Mucosa of descending colon (tissue), 3 donors: ENCODE measurements around the gene TIMP3. TPM values are rescaled to one million over a fixed set of nuclear protein-coding genes. Genes with fewer than 3 reads are reported as not detected.

Experiments
- ATAC-seq: fragments of 200-7000 bp; cut with Tn5 transposase; one replicate; pipeline ENCODE4 v1.9.1; 2020; ENCODE audit warnings: mild to moderate bottlenecking, moderate library complexity
- DNase-seq, 3 donors: peaks; one replicate each; pipeline ENCODE4 v3.0.0-alpha.2; 2020
- H3K36me3 ChIP-seq: fragments of 200-600 bp; one replicate; pipeline ENCODE4 v1.8.0; 2021; ENCODE audit warnings: low read depth, mild to moderate bottlenecking
- H3K4me1 ChIP-seq: fragments of 200-600 bp; one replicate; pipeline ENCODE4 v1.8.0; 2021; ENCODE audit warnings: low read depth, mild to moderate bottlenecking
- H3K4me3 ChIP-seq: fragments of 200-600 bp; one replicate; pipeline ENCODE4 v1.8.0; 2021; ENCODE audit warnings: mild to moderate bottlenecking
- H3K9me3 ChIP-seq: fragments of 200-600 bp; one replicate; pipeline ENCODE4 v1.8.0; 2021; ENCODE audit warnings: mild to moderate bottlenecking
- intact Hi-C, 2 donors: fragments of 100-400 bp; cut with DNase I in 1 of 2; cut with micrococcal nuclease in 1 of 2; formaldehyde crosslinking; loops; one replicate each; pipeline versions ENCODE4 v1.11.0 to v1.11.1; 2022; cut with DNase I, micrococcal nuclease
- total RNA-seq, 3 donors: library from RNA; stranded (reverse); fragmentation: NEBNext Ultra II Directional in 2 of 3; extraction: Animal tissue kit (Norgen Biotek cat#: 25700) in 2 of 3; gene quantifications; one replicate each; pipeline versions ENCODE4 v1.2.1 to v1.2.4, GENCODE V29; 2021 to 2023
- TF ChIP-seq, protein P1 (sequence below): fragments of 200-600 bp; IDR thresholded peaks from one replicate; pipeline ENCODE4 v1.8.0; 2022; ENCODE audit warnings: antibody characterized with exemption, mild to moderate bottlenecking
- donor health status: DM: no; HTN: no; CAD: no; lungs with moderate emphysema.
- donor health status: DM: no; HTN: no; CAD: no.
- donor health status: DM: no; HTN: yes; CAD: no.

TIMP3 gene
- total RNA-seq, 3 donors from 2014 or later, result 14.4 to 193 (median 49.1) TPM

- DNase-seq (no peak), ATAC-seq (no peak)
- TF ChIP-seq, protein P1, sequence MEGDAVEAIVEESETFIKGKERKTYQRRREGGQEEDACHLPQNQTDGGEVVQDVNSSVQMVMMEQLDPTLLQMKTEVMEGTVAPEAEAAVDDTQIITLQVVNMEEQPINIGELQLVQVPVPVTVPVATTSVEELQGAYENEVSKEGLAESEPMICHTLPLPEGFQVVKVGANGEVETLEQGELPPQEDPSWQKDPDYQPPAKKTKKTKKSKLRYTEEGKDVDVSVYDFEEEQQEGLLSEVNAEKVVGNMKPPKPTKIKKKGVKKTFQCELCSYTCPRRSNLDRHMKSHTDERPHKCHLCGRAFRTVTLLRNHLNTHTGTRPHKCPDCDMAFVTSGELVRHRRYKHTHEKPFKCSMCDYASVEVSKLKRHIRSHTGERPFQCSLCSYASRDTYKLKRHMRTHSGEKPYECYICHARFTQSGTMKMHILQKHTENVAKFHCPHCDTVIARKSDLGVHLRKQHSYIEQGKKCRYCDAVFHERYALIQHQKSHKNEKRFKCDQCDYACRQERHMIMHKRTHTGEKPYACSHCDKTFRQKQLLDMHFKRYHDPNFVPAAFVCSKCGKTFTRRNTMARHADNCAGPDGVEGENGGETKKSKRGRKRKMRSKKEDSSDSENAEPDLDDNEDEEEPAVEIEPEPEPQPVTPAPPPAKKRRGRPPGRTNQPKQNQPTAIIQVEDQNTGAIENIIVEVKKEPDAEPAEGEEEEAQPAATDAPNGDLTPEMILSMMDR, result no peak
- intact Hi-C loops, result no loop called here
- no peaks in the 10 kb centered on the region for H3K36me3 ChIP-seq
- no peaks in the 10 kb centered on the region for H3K4me1 ChIP-seq
- H3K4me3 ChIP-seq, result no peak overlapping the region
- H3K9me3 ChIP-seq, result no peaks in the 10 kb centered on the region
These were observed 60.6 kb downstream of the TIMP3 start for GRCh38 chr22:32862083-32862482.

DNA sequence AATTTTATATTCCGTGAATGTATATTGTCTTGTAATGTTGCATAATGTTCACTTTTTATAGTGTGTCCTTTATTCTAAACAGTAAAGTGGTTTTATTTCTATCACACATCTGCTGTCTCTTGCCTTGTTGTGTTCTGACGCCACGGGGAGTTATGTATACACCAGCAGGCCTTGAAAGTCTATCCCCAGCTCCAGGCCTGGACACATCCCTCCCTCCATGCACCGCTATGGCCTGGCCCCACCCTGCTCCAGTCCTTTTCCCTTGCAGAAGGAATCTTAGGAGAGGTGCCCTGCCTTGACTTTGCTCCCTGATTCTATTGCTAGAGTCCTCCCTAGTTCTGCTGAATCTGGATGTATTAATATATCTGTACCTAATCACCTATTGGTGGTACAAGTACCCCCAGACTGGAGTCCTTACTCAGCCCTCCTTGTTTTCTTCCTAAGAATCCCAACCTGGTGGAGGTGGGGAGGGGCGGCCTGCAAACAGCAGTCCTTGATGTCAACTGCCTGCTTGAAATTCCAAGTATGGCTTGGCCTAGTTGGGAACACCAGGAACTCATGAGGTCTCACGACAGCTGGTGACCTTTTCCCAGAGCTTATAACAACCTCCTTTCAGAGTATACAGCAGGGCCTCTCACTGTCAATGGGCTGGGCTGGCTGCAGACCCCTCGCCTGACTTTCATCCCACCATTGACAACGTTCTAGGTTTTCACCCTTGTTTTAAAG is 61.6 kb downstream of the TIMP3 start:
- Histone ChIP-seq H3K36me3 (no peaks in the 10 kb centered on the region), H3K4me3 (no peak overlapping the region), H3K4me1 (no peaks in the 10 kb centered on the region), H3K9me3 (no peaks in the 10 kb centered on the region)
- TF ChIP-seq, protein P1, result no peak
- intact Hi-C loops, result no loop called here
- DNase-seq (no peak), ATAC-seq (no peak)

- H3K4me3 ChIP-seq, result no peak overlapping the region
- ATAC-seq, result no peak
- no peaks in the 10 kb centered on the region for H3K9me3 ChIP-seq
- intact Hi-C loops, result no loop called here
- H3K36me3 ChIP-seq, result no peaks in the 10 kb centered on the region
- no peak for DNase-seq
- TF ChIP-seq, protein P1, result no peak
- no peaks in the 10 kb centered on the region for H3K4me1 ChIP-seq
These were observed 62.5 kb downstream of the TIMP3 start for GRCh38 chr22:32864041-32864440.

- TF ChIP-seq, protein P1, result no peak
- DNase-seq (no peak), ATAC-seq (no peak)
- no peaks in the 10 kb centered on the region for H3K9me3 ChIP-seq
- no peaks in the 10 kb centered on the region for H3K36me3 ChIP-seq
- no peaks in the 10 kb centered on the region for H3K4me1 ChIP-seq
- intact Hi-C loops, result no loop called here
- no peak overlapping the region for H3K4me3 ChIP-seq
These were observed 63.1 kb downstream of the TIMP3 start for GRCh38 chr22:32864596-32864995.

GRCh38 chr22:32866953-32867352 is 65.4 kb downstream of the TIMP3 start:
- ATAC-seq, result no peak
- no peak overlapping the region for H3K4me3 ChIP-seq
- DNase-seq, result no peak
- intact Hi-C loops, result no loop called here
- no peaks in the 10 kb centered on the region for H3K36me3 ChIP-seq
- TF ChIP-seq, protein P1, result no peak
- H3K4me1 ChIP-seq, result no peaks in the 10 kb centered on the region
- no peaks in the 10 kb centered on the region for H3K9me3 ChIP-seq

DNA sequence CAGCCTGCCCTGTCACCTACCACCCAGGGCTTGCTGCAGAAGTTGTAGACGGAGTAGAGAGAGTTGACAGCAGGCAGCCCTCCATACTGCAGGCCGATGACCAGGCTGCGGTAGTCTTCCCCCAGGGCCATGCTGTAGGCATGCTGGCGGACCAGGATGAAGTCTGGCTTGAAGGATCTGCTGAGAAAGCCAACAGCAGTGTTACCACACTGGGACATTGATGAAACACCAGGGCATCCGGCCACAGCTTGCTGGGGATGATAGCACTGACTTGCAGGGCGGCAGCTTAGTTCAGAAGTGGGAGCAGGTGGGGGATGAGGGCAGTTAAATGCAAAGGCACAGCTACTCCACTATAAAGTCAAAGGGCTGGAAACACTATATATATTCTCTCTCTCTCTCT is 67.4 kb downstream of the TIMP3 start:
- DNase-seq, result no peak
- TF ChIP-seq, protein P1, result no peak
- ATAC-seq, result no peak

More for the DNA sequence above, 67.4 kb downstream of the TIMP3 start:
- intact Hi-C loops, result no loop called here
- H3K4me1 ChIP-seq, result no peaks in the 10 kb centered on the region
- no peaks in the 10 kb centered on the region for H3K36me3 ChIP-seq
- H3K4me3 ChIP-seq, result no peak overlapping the region
- H3K9me3 ChIP-seq, result no peaks in the 10 kb centered on the region
